RKO (cell line): ENCODE results near the gene NOP58.
"Not testable (repeated sequence)": the region's sequence is repeated elsewhere in the genome, so short reads cannot be mapped to it uniquely, and the experiment has no call there.

Experiments used
- DNase-seq: peaks from one replicate; pipeline ENCODE4 v3.0.0-alpha.2; 2016; ENCODE audit warnings: low spot score

NOP58 gene, protein sequence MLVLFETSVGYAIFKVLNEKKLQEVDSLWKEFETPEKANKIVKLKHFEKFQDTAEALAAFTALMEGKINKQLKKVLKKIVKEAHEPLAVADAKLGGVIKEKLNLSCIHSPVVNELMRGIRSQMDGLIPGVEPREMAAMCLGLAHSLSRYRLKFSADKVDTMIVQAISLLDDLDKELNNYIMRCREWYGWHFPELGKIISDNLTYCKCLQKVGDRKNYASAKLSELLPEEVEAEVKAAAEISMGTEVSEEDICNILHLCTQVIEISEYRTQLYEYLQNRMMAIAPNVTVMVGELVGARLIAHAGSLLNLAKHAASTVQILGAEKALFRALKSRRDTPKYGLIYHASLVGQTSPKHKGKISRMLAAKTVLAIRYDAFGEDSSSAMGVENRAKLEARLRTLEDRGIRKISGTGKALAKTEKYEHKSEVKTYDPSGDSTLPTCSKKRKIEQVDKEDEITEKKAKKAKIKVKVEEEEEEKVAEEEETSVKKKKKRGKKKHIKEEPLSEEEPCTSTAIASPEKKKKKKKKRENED

DNA sequence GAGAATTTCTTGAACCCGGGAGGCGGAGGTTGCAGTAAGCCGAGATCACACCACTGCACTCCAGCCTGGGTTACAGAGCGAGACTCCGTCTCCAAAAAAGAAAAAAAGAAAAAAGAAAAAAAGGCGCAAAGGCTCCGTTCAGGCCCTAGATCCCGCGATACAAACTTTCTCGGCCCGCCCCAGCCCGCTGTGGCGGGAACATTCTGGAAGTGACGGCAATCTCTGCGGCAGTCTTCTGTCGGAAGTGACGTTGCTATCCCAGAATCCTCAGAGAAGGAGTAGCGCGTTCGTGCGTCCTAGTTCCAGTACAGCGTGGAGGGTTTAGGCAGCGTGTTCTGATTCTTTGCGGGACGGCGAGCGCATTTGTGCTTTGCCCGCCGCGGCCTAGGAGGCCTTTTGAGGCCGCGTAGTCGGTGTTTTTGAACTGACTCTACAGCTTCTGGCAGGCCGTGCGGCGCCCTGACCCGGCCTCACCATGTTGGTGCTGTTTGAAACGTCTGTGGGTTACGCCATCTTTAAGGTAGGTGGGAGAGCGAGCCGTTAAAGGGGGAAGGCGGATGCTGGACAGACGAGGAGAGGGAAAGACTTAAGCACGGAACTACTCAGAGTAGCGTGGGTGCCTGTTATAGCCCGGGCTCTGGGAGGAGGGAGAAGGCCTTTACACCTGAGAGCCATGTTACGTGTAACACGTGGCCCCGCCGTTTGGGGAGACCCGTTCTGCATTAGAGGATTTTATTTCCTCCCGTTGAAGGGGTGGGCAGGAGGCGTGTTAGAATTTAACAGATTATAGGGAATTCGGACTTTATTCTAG lies at the start of gene NOP58:
Gene NOP58, plus strand, starts transcription at position 297 of the 811 bp plus-strand sequence. Its CDS starts 179 bp downstream, at position 476.
- DNase-seq, result peak; percentile 96

DNA sequence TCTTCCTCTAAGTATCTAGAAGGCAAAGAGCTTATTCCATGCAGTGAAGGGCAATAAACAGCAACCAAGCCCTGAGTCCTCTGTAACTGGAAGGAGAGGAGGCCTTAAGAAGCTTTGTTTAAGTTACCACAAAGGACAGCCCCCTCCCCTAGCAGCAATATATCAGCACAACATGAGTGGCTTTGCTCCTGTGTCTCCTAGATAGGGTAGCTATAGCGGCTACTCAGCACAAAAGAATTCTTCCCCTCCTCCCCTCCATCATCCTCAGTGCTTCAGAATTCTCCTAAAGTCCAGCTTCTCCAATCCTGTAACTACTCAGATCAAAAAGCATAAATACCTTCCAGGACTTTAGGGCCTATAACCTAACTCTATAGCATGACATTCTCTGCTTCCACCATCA lies 43.7 kb upstream of the NOP58 start:
- no peak for DNase-seq

DNA sequence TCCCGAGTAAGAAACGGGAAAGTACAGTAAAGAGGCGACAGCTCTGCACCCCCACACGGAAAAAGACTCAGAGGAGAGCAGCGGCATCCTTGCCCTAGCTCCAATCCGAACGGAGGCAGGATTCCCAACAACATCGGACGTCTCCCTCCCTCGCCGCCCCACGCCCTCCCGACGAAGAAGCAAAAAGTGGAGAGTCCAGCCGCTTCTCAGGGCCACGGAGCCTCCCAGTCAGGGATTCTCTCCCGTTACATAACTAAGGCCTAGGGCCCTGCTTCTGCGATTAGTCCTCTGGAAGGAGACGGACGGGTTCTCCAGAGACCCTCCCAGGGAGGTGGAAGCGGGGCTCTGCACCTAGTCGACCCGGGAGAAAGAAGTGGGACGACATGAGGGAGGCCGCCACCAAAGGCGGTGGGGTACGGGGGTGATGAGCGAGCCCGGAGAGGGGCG lies 27.8 kb upstream of the NOP58 start:
- peak; percentile 77 for DNase-seq

DNA sequence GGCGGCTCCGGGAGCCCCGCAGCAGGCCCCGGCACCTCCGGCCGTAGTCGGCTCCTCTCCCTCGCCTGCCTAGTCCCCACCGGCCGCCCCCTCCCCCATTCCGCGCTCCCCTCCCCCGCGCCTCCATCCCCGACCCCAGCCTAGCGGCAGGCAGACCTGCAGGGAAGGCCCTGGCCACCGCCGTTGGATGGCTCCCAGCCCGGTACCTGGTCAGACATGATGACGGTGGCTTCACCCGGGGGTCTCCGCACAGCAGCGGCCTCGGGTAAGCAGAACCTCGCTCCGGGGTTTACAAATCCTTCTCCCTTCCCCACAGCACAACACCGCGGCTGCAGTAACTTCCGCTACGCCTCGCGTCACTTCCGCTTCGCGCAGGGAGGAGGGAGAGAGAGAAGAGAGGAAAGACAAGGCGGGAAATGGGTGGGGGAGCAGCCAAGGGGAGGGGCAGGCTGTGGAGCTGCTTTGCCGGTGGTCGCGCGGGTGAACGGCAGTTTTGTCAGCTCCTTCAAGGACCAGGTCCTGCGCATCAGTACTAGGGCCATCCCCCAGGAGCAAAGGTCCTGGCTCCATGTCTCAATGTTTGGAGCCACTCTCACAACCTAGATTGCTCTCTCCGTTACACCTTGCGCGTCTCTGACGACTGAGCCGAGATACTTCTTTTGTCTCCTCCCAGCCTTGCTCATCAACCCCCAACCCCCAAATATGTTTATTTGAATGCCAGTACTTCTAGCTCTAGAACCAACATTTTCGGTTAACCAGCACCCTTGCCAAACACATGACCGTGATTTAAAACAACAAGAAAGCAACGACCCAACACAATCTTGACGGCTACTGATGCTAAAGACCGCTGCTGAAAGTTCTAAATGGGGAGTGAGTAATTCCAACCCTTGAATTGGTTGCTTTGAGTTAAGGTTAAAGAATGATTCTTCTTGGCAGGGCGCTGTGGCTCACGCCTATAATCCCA lies 27.0 kb upstream of the NOP58 start, which contains the start of gene SUMO1:
Gene SUMO1, minus strand, starts transcription at position 364 of the 964 bp plus-strand sequence. Its CDS starts 146 bp downstream, at position 218.
- DNase-seq, result peak; percentile 89

DNA sequence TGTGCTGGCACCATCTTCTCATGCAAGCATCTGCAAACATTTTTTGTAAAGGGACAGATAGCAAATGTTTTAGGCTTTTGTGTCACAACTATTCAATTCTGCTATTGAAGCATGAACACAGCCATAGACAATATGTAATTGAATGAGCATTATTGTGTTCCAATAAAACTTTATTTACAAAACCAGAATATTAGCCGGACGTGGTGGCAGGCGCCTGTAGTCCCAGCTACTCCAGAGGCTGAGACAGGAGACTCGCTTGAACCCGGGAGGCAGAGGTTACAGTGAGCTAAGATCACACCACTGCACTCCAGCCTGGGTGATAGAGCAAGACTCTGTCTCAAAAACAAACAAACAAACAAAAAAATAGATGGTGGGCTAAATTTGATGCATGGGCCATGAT lies 17.9 kb upstream of the NOP58 start:
- DNase-seq, result not testable (repeated sequence)

DNA sequence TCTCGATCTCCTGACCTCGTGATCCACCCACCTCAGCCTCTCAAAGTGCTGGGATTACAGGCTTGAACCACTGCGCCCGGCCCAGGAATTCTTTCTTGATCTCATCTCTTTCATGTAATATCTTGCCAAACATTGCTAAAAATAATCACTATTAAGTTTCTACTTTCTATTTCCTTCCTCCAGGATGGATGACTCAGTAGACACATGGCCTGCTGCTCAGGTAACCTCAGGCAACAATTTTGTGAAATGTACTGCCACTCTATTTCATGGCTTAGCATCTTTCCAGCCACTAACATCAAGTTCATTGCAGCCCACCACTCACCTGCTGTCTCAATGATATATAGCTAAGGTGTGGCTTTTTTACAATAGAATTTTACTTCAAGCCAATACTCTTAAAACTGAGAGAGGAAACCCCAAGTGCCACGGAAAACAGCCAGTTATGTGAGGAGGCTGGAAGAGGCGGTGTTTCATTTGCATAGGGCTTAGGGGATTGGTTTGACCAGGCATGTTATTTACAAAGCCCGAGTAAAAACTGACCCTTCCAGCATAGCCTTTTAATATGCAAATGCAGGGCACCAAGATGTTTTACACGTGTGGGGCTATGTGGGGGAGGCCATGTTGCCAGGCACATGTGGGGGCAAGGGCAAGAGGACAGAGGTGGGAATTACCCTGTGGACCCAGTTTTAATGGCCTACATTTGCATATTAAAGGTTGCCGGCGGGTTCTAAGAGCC lies 15.9 kb upstream of the NOP58 start:
- no peak for DNase-seq

DNA sequence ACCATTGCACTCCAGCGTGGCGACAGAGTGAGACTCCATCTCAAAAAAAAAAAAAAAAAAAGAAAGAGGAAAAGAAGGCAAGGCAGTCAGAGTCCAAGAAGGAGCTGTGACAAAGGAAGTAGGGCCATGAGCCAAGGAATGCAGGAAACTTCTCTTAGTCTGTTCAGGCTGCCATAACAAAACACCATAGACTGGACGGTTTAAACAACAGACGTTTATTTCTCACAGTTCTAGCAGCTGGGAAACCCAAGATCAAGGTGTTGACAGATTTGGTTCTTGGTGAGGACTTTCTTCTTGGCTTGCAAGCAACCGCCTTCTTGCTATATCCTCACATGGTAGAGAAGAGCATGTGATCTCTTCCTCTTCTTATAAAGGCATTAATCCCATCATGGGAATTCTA lies 14.1 kb upstream of the NOP58 start:
- DNase-seq, result no peak

DNA sequence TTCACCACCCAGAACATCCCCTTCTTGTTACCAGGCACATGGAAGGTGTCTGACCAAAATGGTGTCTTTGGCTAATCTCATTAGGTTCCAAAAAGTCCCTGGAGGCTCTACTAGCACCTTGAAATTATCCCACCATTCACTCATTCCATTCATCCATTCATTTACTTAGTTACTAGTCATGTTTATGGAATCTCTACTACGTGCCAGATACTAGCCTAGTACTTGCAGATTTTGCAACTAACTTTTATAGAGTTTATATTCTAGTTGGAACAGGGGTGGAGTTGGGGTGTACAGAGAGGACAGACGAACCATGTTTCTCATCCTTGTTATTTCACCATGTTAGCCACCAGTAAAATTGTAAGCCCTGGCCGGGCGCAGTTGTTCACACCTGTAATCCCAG lies 4.0 kb upstream of the NOP58 start:
- no peak for DNase-seq

DNA sequence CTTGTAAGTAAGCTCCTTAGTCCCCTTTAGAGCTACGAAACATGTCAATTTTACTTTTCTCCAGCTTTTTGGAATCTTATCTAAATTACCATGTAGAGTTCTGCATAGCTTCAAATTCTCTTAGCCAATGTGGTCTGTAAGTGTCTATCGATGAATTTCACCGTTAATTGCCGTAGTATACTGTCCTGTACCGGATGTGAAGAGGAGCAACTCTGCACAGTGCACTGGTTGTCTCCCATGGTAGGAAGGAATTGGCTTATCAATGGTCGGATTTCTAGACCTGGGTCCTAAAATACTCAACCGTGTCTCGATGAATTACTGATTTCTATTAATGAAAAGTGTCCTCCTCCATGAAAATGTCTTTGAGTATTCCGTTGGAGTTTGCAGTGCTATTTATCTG lies 1.9 kb downstream of the NOP58 start:
- peak; percentile 64 for DNase-seq

DNA sequence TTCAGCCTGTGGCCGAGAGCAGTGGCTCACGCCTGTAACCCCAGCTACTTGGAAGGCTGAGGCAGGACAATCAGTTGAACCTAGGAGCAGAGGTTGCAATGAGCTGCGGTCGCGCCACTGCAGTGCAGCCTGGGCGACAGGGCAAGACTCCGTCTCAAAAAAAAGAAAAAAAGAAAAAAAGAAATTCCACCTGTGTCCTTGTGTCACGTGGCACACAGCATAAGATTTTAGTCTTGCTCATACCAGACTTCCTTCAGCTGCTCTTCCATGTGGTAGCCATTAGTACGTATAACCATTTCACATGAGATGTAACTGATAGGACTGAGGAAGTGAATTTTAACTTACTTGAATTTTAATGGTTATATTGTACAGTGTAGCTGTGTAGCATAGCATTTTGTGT lies 4.0 kb downstream of the NOP58 start:
- DNase-seq, result peak; percentile 70

DNA sequence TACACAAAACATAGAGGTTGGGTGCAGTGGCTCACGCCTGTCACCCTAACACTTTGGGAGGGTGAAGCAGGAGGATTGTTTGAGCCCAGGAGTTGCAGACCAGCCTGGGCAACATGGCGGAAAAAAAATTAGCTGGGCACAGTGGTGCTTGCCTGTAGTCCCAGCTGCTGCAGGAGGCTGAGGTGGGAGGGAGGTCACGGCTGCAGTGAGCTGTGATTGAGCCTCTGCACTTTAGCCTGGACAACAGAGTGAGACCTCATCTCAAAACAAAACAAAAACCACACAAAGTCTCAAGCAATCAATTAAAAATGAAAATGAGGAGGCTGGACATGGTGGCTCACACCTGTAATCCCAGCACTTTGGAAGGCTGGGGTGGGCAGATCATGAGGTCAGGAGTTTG lies 4.9 kb downstream of the NOP58 start:
- DNase-seq, result no peak

DNA sequence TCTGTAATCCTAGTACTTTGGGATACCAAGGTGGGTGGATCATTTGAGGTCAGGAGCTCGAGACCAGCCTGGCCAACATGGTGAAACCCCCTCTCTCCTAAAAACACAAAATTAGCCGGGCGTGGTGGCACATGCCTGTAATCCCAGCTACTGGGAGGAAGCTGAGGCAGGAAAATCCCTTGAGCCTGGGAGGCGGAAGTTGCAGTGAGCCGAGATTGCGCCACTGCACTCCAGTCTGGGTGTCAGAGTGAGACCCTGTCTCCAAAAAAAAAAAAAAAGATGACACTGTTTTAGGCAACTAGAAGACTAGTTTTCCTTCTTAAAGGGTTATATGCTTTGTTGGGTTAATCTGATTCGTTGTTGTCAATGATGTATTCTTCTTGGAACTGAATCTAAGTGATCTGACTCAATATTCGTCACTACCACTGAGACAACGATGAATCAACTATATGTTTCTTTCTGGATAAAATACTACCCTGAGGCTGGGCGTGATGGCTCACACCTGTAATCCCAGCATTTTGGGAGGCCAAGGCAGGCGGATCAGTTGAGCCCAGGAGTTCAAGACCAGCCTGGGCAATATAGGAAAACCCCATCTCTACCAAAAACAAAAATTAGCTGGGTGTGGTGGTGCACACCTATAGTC lies 10.6 kb downstream of the NOP58 start:
- peak; percentile 95 for DNase-seq

DNA sequence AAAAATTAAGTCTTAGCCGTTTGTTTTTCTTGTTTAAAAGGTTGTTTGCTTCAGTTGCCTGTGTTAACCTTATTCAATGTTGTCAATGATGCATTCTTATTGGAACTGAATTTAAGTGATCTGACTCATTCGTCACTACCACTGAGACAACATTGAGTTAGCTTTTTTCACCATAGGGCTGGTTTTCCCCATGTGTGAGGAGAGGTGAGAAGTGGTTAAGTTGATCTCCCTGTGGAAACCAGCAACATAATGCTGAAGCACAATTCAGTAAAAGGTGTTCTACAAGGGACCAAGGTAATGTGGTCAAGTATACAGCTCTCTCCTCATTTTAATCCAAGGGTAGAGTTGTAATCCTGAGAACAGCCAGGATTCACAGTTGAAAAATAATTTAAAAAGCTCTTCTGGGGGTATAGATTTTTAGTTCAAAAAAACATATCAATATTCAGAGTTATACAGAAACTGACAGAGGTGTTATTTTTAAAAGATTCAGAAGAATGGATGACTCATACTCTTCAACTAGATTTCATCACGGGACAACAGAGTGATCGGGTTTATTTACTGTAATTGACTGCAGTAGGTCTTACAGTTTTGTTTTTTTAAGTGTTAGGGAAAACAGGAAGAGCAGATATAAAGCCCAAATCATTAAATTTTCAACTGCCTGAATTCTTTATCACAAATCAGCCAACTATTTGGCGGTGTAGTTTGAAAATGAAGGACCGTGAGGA lies 12.6 kb downstream of the NOP58 start:
- DNase-seq, result peak; percentile 42

DNA sequence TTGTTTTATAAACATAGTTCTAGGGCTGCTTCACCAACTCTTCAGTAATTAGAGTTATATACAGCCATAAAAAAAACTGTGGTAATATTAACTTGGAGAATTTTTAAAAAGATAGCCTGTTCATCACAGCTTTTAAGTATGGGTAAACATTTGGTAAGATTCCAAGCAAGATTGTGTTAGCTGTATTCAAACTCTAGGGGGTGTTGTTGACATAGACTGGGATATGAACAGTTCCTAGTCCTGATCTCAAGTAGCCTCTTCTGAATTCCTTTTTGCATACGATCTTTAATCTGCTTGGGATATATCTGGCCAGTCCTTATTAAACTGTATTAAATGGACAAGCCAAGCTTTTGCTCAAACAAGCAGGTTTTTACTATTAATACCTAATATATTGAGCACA lies 13.4 kb downstream of the NOP58 start:
- peak; percentile 72 for DNase-seq

DNA sequence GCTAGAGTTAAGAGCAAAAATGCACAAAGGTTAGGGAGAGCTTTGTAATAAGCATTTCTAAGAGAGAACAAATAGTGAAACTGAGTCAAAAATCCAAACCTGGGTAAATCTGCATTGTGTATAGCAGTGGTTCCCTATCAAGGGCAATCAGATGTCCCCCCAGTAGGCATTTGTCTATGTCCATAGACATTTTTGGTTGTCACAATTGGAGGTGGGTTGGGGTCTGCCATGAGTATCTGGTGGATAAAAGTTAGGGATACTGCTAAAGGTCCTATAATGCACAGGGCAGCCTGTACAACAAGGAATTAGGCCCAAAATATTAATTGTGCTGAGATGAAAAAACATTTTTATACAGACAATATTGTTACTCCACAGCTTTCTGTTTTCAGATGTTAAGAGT lies 21.0 kb downstream of the NOP58 start:
- DNase-seq, result no peak

DNA sequence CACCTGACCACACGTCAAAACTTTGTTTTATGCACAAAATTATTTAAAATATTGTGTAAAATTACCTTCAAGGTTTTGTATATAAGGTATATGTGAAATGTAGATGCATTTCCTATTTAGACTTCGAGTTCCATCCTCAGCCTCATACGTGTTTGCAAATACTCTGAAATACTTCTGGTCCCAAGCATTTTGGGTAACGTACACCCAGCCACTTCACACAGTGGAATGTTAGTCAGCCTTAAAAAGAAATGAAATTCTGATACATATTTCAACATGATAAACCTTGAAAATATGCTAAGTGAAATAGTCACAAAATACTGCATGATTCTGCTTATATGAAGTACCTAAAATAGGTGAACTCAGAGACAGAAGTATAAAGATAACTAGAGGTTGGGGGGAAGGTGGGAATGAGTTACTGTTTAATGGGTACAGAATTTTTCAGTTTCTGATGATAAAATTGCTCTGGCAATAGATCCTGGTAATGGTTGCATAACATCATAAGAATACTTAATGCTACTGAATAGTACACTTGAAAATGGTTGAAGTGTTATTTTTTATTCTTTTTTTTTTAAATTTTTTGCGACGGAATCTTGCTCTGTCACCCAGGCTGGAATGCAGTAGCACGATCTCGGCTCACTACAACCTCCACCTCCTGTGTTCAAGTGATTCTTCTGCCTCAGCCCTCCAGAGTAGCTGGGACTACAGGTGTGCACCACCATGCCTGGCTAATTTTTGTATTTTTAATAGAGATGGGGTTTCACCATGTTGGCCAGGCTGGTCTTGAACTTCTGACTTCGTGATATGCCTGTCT lies 24.0 kb downstream of the NOP58 start:
- DNase-seq, result no peak

DNA sequence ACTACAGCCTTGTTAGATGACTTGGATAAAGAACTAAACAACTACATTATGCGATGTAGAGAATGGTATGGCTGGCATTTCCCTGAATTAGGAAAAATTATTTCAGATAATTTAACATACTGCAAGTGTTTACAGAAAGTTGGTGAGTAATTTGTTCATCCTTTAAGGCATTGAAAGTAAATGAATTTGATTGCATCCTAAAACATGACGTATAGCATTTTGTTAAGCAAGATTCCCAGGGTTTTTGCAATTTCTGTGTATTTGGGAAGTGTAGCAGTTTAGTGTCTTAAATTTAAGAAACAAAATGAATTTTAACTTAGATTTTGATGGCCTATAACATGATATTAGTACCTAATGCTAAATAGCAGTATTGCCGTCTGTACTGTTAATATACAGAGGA lies 24.8 kb downstream of the NOP58 start:
- DNase-seq, result no peak

DNA sequence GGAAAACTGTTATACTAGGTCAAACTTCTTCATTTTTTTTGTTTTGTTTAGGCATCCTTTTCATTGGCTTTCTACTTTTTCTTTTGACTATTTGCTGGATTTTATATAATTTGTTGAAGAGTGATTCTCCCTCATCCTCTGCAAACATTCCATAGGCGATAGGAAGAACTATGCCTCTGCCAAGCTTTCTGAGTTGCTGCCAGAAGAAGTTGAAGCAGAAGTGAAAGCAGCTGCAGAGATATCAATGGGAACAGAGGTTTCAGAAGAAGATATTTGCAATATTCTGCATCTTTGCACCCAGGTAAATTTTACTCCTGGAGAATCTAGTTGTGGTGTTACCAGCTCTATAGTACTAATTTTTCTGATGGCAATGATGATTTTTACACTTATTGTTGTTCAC lies 25.4 kb downstream of the NOP58 start:
- DNase-seq, result no peak

DNA sequence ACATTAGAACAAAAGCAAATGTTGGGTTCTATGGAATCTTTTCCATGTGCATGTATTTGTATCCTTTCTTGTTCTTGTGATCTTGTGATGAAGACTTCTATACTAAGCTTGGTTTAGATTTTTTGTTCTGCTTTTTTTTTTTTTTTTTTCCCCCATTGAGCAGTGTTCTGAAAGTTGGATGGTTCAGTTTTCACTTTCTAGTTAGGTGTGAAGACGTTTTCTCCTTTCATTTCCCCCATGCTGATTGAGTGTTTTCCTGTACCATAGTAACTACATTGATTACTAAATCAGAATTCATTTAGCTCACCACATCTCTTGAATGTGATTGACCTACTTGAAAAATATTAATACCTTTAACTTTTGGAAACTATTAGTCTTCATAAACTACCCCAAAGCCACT lies 34.1 kb downstream of the NOP58 start:
- no peak for DNase-seq
